ENCODE data around the gene LY9.

- no peak for TF ChIP-seq CTCF (conservative IDR thresholded peaks at IDR 0.05; ENCODE audit: low read depth in 2 of 2)
- no peak for TF ChIP-seq NANOG (IDR thresholded peaks at IDR 0.05; ENCODE audit: borderline replicate concordance)
- TF ChIP-seq ZNF331 (CRISPR knock-in tag; IDR thresholded peaks at IDR 0.05; ENCODE audit: low read depth), result no peak
- TF ChIP-seq CREB1 (CRISPR knock-in tag; IDR thresholded peaks at IDR 0.05; ENCODE audit: low read depth), result no peak
Measured at GRCh38 chr1:160794376-160794775, 1.6 kb upstream of the LY9 start.

Measured in GM23338 (cell line).